ENCODE measurements around the gene LYL1. TPM values are rescaled to one million over a fixed set of nuclear protein-coding genes. Genes with fewer than 3 reads are reported as not detected.

The LYL1 gene
- total RNA-seq, result 99.7 and 105 TPM in 2 replicates

GRCh38 chr19:13102666-13103580 is at the start of gene LYL1:
Gene LYL1 (minus strand): TSS chr19:13102858. CDS start chr19:13101171, 1,687 bp downstream.

GRCh38 chr19:13150187-13150930 is 47.7 kb upstream of the LYL1 start, which contains the start of the genes IER2 and STX10:
Gene IER2 (plus strand): TSS chr19:13150411. CDS start chr19:13153187, 2,776 bp downstream.
Gene STX10 (minus strand): TSS chr19:13150375. CDS start chr19:13150173, 202 bp downstream.

GRCh38 chr19:13117772-13118423 is 15.2 kb upstream of the LYL1 start, which contains the start of gene NACC1:
Gene NACC1 (plus strand): TSS chr19:13118264. CDS start chr19:13135208, 16,944 bp downstream.

GRCh38 chr19:13116282-13117175 is 13.9 kb upstream of the LYL1 start, which contains the start of gene TRMT1:
Gene TRMT1 (minus strand): TSS chr19:13116740. CDS start chr19:13116399, 341 bp downstream.

Other genes with a start within 250 kb of the LYL1 start
- 15.6 and 21.4 TPM in 2 replicates for gene DNASE2, start 221.4 kb downstream of the LYL1 start, total RNA-seq
- gene KLF1, start 215.7 kb downstream of the LYL1 start, total RNA-seq, result under 0.01 TPM in 1 of 2 replicates, not detected in the other
- 48.1 and 50.6 TPM in 2 replicates for gene GCDH, start 211.7 kb downstream of the LYL1 start, total RNA-seq
- 0.30 and 0.32 TPM in 2 replicates for gene SYCE2, start 183.6 kb downstream of the LYL1 start, total RNA-seq
- 60.1 and 63.2 TPM in 2 replicates for gene FARSA, start 169.1 kb downstream of the LYL1 start, total RNA-seq
- 1,595 and 1,926 TPM in 2 replicates for gene CALR, start 164.2 kb downstream of the LYL1 start, total RNA-seq
- gene RAD23A, start 157.0 kb downstream of the LYL1 start, total RNA-seq, result 50.0 and 66.1 TPM in 2 replicates
- 34.7 and 39.3 TPM in 2 replicates for gene GADD45GIP1, start 145.6 kb downstream of the LYL1 start, total RNA-seq
- gene DAND5, start 133.3 kb downstream of the LYL1 start, total RNA-seq, result not detected in 2 replicates
- gene NFIX, start 107.4 kb downstream of the LYL1 start, total RNA-seq, result 5.5 and 13.1 TPM in 2 replicates
- 40.6 and 44.5 TPM in 2 replicates for gene TRMT1, start 13.9 kb upstream of the LYL1 start, total RNA-seq
- 35.4 and 36.2 TPM in 2 replicates for gene NACC1, start 15.4 kb upstream of the LYL1 start, total RNA-seq
- 86.3 and 95.8 TPM in 2 replicates for gene STX10, start 47.5 kb upstream of the LYL1 start, total RNA-seq
- gene IER2, start 47.6 kb upstream of the LYL1 start, total RNA-seq, result 27.7 and 40.0 TPM in 2 replicates